Suprapubic skin (tissue), 3 donors: ENCODE data around the gene PPA1.

Source experiments
- EP300 ChIP-seq: sonication (generic); formaldehyde crosslinking; IDR thresholded peaks from one replicate; pipeline ENCODE4 v1.6.1; 2017; ENCODE audit warnings: antibody characterized with exemption
- POLR2A ChIP-seq, 2 donors: fragments of 450-650 bp; IDR thresholded peaks; one replicate each; pipeline ENCODE4 v1.6.1; 2017; ENCODE audit warnings: antibody characterized with exemption in 2 of 2, mild to moderate bottlenecking in 2 of 2, moderate library complexity in 2 of 2
- TF ChIP-seq, protein P1 (sequence below), 2 donors: fragments of 200-600 bp in 1 of 2; fragments of 450-650 bp in 1 of 2; sonication (generic) in 1 of 2; IDR thresholded peaks; one replicate each; pipeline ENCODE4 v1.5.1; 2016 to 2019; ENCODE audit warnings: antibody characterized with exemption in 2 of 2, mild to moderate bottlenecking in 1 of 2, moderate library complexity in 1 of 2

DNA sequence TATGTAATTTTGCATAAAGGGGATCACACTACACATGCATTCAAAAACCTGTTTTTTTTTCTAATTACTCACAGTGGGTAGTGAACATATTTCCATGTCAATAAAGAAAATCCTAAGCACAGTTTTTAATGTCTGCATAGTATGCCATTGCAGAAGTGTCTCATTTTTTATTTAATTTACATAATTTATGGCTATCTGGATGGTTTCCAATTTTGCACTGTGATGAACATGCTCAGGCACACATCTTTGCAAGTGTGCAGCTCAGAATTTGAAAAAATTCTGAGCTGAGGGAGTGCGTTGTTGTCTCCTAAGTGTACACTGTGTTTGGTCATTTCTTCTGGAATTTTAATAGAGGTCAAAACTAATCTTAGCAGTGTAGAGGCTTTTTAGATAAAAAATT is 48.4 kb upstream of the PPA1 start:
- TF ChIP-seq, protein P1, sequence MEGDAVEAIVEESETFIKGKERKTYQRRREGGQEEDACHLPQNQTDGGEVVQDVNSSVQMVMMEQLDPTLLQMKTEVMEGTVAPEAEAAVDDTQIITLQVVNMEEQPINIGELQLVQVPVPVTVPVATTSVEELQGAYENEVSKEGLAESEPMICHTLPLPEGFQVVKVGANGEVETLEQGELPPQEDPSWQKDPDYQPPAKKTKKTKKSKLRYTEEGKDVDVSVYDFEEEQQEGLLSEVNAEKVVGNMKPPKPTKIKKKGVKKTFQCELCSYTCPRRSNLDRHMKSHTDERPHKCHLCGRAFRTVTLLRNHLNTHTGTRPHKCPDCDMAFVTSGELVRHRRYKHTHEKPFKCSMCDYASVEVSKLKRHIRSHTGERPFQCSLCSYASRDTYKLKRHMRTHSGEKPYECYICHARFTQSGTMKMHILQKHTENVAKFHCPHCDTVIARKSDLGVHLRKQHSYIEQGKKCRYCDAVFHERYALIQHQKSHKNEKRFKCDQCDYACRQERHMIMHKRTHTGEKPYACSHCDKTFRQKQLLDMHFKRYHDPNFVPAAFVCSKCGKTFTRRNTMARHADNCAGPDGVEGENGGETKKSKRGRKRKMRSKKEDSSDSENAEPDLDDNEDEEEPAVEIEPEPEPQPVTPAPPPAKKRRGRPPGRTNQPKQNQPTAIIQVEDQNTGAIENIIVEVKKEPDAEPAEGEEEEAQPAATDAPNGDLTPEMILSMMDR (IDR thresholded peaks at IDR 0.05) = no peak
- TF ChIP-seq POLR2A (IDR thresholded peaks at IDR 0.05) = no peak
- no peak for TF ChIP-seq EP300
